Erythroblast (primary cell): ENCODE results near the gene DNAJB8.

Source experiments
- GATA1 ChIP-seq: IDR thresholded peaks from 2 replicates; pipeline ENCODE4 v1.6.1; 2011; ENCODE audit warnings: low read depth, mild to moderate bottlenecking, control low read depth, low read length, moderate library complexity
- POLR2A ChIP-seq: IDR thresholded peaks from 2 replicates; pipeline ENCODE4 v1.6.1; 2011; ENCODE audit warnings: mild to moderate bottlenecking, low read length

DNA sequence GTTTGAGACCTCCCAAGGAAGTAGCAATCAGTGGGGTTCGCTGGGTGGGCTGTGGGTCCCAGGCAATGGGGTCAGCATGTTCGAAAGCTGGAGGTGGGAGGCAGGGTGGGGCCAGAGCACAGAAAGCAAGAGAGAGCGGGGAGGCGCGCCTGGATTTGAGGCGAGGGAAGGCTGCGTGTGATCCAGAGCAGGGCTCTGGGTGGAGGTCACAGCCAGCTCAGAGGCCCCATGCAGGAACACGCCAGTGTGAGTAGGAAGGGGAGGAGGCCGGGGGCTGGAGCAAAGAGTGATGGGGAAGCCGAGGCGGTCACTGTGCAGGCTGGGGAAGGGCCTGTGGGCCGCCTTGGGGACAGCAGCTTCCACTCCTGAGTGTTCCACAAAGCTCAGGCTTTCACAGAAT, 8.8 kb downstream of the DNAJB8 start:
- no peak for TF ChIP-seq POLR2A
- no peak for TF ChIP-seq GATA1
